HepG2 (cell line): ENCODE measurements around the gene HIPK2. TPM values are rescaled to one million over a fixed set of nuclear protein-coding genes. Genes with fewer than 3 reads are reported as not detected.
A peak's percentile ranks its signal among the peaks of the same experiment; 100 is the strongest.

Experiments used
- DDIT3 ChIP-seq: sonication (generic); formaldehyde crosslinking; IDR thresholded peaks from 2 replicates; pipeline ENCODE4 v1.4.0; 2020; ENCODE audit warnings: mild to moderate bottlenecking, missing genetic modification reagents
- HNF1B ChIP-seq: sonication (generic); formaldehyde crosslinking; IDR thresholded peaks from 2 replicates; pipeline ENCODE4 v1.5.1; 2020; ENCODE audit warnings: mild to moderate bottlenecking, moderate library complexity, missing genetic modification reagents
- JARID2 ChIP-seq: sonication (generic); formaldehyde crosslinking; IDR thresholded peaks from 2 replicates; pipeline ENCODE4 v1.8.1; 2023; ENCODE audit warnings: missing genetic modification reagents, inconsistent platforms; ENCODE audit not compliant: insufficient replicate concordance
- KDM5A ChIP-seq: fragments of 200-600 bp; sonication (generic); IDR thresholded peaks from 2 replicates; pipeline ENCODE4 v1.7.0; 2018; ENCODE audit warnings: antibody characterized with exemption, mild to moderate bottlenecking, low read length, borderline replicate concordance
- LRRFIP1 ChIP-seq: sonication (generic); formaldehyde crosslinking; conservative IDR thresholded peaks from 2 replicates; pipeline ENCODE4 v1.4.0; 2020; ENCODE audit warnings: missing genetic modification reagents
- MTA1 ChIP-seq: sonication (generic); formaldehyde crosslinking; IDR thresholded peaks from 2 replicates; pipeline ENCODE4 v1.4.0; 2020; ENCODE audit warnings: missing genetic modification reagents, mild to moderate bottlenecking, borderline replicate concordance
- MXD3 ChIP-seq: IDR thresholded peaks from 2 replicates; pipeline ENCODE4 v1.6.1; 2016; ENCODE audit warnings: mild to moderate bottlenecking, missing biosample characterization, missing genetic modification reagents
- NRL ChIP-seq: sonication (generic); formaldehyde crosslinking; IDR thresholded peaks from 2 replicates; pipeline ENCODE4 v1.5.0; 2020; ENCODE audit warnings: missing genetic modification reagents, mild to moderate bottlenecking, moderate library complexity, borderline replicate concordance
- REPIN1 ChIP-seq: sonication (generic); formaldehyde crosslinking; IDR thresholded peaks from 2 replicates; pipeline ENCODE4 v1.8.0; 2022; ENCODE audit warnings: missing genetic modification reagents, low read depth, mild to moderate bottlenecking, borderline replicate concordance
- RXRA ChIP-seq: sonication (generic); formaldehyde crosslinking; IDR thresholded peaks from 2 replicates; pipeline ENCODE4 v1.5.1; 2020; ENCODE audit warnings: missing genetic modification reagents
- SKI ChIP-seq: fragments of 450-650 bp; IDR thresholded peaks from one replicate; pipeline ENCODE4 v1.6.1; 2018; ENCODE audit warnings: mild to moderate bottlenecking; ENCODE audit not compliant: partially characterized antibody
- SMAD3 ChIP-seq: sonication (generic); formaldehyde crosslinking; IDR thresholded peaks from 2 replicates; pipeline ENCODE4 v1.4.0; 2020; ENCODE audit warnings: missing genetic modification reagents
- ZBTB49 ChIP-seq: sonication (generic); formaldehyde crosslinking; IDR thresholded peaks from 2 replicates; pipeline ENCODE4 v1.4.0; 2020; ENCODE audit warnings: missing genetic modification reagents, borderline replicate concordance
- ZNF230 ChIP-seq: sonication (generic); formaldehyde crosslinking; IDR thresholded peaks from 2 replicates; pipeline ENCODE4 v1.4.0; 2020; ENCODE audit warnings: mild to moderate bottlenecking, missing genetic modification reagents
- ZNF280D ChIP-seq: sonication (generic); formaldehyde crosslinking; IDR thresholded peaks from 2 replicates; pipeline ENCODE4 v1.5.1; 2020; ENCODE audit warnings: mild to moderate bottlenecking, missing genetic modification reagents
- ZNF430 ChIP-seq: sonication (generic); formaldehyde crosslinking; IDR thresholded peaks from 2 replicates; pipeline ENCODE4 v1.9.0; 2021; ENCODE audit warnings: mild to moderate bottlenecking, missing genetic modification reagents
- ZNF510 ChIP-seq: sonication (generic); formaldehyde crosslinking; IDR thresholded peaks from 2 replicates; pipeline ENCODE4 v1.4.0; 2020; ENCODE audit warnings: low read depth, mild to moderate bottlenecking, missing genetic modification reagents
- ZNF557 ChIP-seq: sonication (generic); formaldehyde crosslinking; IDR thresholded peaks from 2 replicates; pipeline ENCODE4 v1.4.0; 2020; ENCODE audit warnings: missing genetic modification reagents
- polyA plus RNA-seq, 8 experiments: library from polyadenylated mRNA; depleted of rRNA in 3 of 8; stranded (reverse) in 7 of 8; unstranded in 1 of 8; fragments of >200 nt; fragmentation: Illumina TruSeq in 4 of 8; extraction: Trizol in 4 of 8; gene quantifications; 2 replicates each; pipeline versions ENCODE4 v1.2.1 to v1.2.3, GENCODE V29; 2011 to 2016; ENCODE audit warnings: low read depth in 4 of 8, missing spikeins in 1 of 8, mixed read lengths in 1 of 8; ENCODE audit not compliant: insufficient read depth in 1 of 8
- total RNA-seq, 5 experiments: library from RNA; depleted of rRNA; stranded (reverse); fragments of >200 nt; fragmentation: Illumina TruSeq; extraction: Trizol; gene quantifications; 2 replicates each; pipeline ENCODE4 v1.2.3, GENCODE V29; 2016; ENCODE audit warnings: low read depth in 1 of 5

Gene HIPK2
- total and polyA plus RNA-seq, 2 of the 13 experiments (the other 11 are each of a cell fraction or from before 2014, with no cell fraction given): 14.4 to 20.2 TPM

- TF ChIP-seq ZBTB49: no peak
- TF ChIP-seq KDM5A: no peak; the same call in 1 of the 2 replicates
- TF ChIP-seq NRL (CRISPR knock-in tag): no peak
- no peak for TF ChIP-seq ZNF510 (CRISPR knock-in tag)
- no peak for TF ChIP-seq REPIN1 (CRISPR knock-in tag)
- no peak for TF ChIP-seq SMAD3
- no peak for TF ChIP-seq ZNF557
- peak; percentile 32; the same call in 1 of the 2 replicates for TF ChIP-seq RXRA (CRISPR knock-in tag)
- TF ChIP-seq JARID2 (CRISPR knock-in tag): no peak
- TF ChIP-seq ZNF430 (CRISPR knock-in tag): no peak
- no peak for TF ChIP-seq HNF1B (CRISPR knock-in tag)
- TF ChIP-seq ZNF280D: no peak
- no peak for TF ChIP-seq ZNF230 (CRISPR knock-in tag)
- no peak for TF ChIP-seq MTA1 (CRISPR knock-in tag)
- TF ChIP-seq DDIT3 (CRISPR knock-in tag): no peak
- TF ChIP-seq LRRFIP1: no peak
- TF ChIP-seq SKI: no peak
- TF ChIP-seq MXD3: no peak
These were observed 118.7 kb downstream of the HIPK2 start (continued) for GRCh38 chr7:139658908-139659675.
